ENCODE data around the gene RNF19B. TPM values are rescaled to one million over a fixed set of nuclear protein-coding genes. Genes with fewer than 3 reads are reported as not detected.

RNF19B gene
- total and polyA plus RNA-seq, 2 of the 8 experiments (the other 6 are each of a cell fraction or from before 2014, with no cell fraction given): 9.2 to 11.2 TPM

Other genes starting within 250 kb of the RNF19B start
- gene YARS1, start 147.5 kb downstream of the RNF19B start, total RNA-seq (2021; fragmentation: NEBNext Ultra II Directional; extraction: Animal tissue kit (Norgen Biotek cat#: 25700)): 226 and 230 TPM in 2 replicates
- 47.1 and 55.6 TPM in 2 replicates for gene YARS1, start 147.5 kb downstream of the RNF19B start, polyA plus RNA-seq (2011; rRNA removed)
- 65.7 and 68.3 TPM in 2 replicates for gene S100PBP, start 147.2 kb downstream of the RNF19B start, total RNA-seq (2021; fragmentation: NEBNext Ultra II Directional; extraction: Animal tissue kit (Norgen Biotek cat#: 25700))
- gene S100PBP, start 147.2 kb downstream of the RNF19B start, polyA plus RNA-seq (2011; rRNA removed): 22.4 and 43.8 TPM in 2 replicates
- 0.94 and 2.0 TPM in 2 replicates for gene FNDC5, start 93.9 kb downstream of the RNF19B start, total RNA-seq (2021; fragmentation: NEBNext Ultra II Directional; extraction: Animal tissue kit (Norgen Biotek cat#: 25700))
- 1.8 and 3.2 TPM in 2 replicates for gene FNDC5, start 93.9 kb downstream of the RNF19B start, polyA plus RNA-seq (2011; rRNA removed)
- gene HPCA, start 78.3 kb downstream of the RNF19B start, total RNA-seq (2021; fragmentation: NEBNext Ultra II Directional; extraction: Animal tissue kit (Norgen Biotek cat#: 25700)): 0.84 and 1.4 TPM in 2 replicates
- gene HPCA, start 78.3 kb downstream of the RNF19B start, polyA plus RNA-seq (2011; rRNA removed): 0.70 and 0.78 TPM in 2 replicates
- 7.3 and 9.5 TPM in 2 replicates for gene TMEM54, start 63.4 kb downstream of the RNF19B start, total RNA-seq (2021; fragmentation: NEBNext Ultra II Directional; extraction: Animal tissue kit (Norgen Biotek cat#: 25700))
- gene TMEM54, start 63.4 kb downstream of the RNF19B start, polyA plus RNA-seq (2011; rRNA removed): 58.7 and 85.7 TPM in 2 replicates
- gene AK2, start 72.1 kb upstream of the RNF19B start, total RNA-seq (2021; fragmentation: NEBNext Ultra II Directional; extraction: Animal tissue kit (Norgen Biotek cat#: 25700)): 127 and 137 TPM in 2 replicates
- 92.3 and 110 TPM in 2 replicates for gene AK2, start 72.1 kb upstream of the RNF19B start, polyA plus RNA-seq (2011; rRNA removed)
- 0.21 and 0.22 TPM in 2 replicates for gene AZIN2, start 116.3 kb upstream of the RNF19B start, total RNA-seq (2021; fragmentation: NEBNext Ultra II Directional; extraction: Animal tissue kit (Norgen Biotek cat#: 25700))
- 0.82 and 0.91 TPM in 2 replicates for gene AZIN2, start 116.3 kb upstream of the RNF19B start, polyA plus RNA-seq (2011; rRNA removed)
- 10.3 and 10.8 TPM in 2 replicates for gene TRIM62, start 217.2 kb upstream of the RNF19B start, total RNA-seq (2021; fragmentation: NEBNext Ultra II Directional; extraction: Animal tissue kit (Norgen Biotek cat#: 25700))
- gene TRIM62, start 217.2 kb upstream of the RNF19B start, polyA plus RNA-seq (2011; rRNA removed): 6.3 and 8.7 TPM in 2 replicates